Spleen (tissue), 11 donors: ENCODE data around the gene KRTAP10-1. TPM values are rescaled to one million over a fixed set of nuclear protein-coding genes. Genes with fewer than 3 reads are reported as not detected.

Experiments used
- DNase-seq: peaks from one replicate; pipeline ENCODE4 v3.0.0-alpha.2; 2020
- H3K27ac ChIP-seq, 8 donors: fragments of 200-600 bp; sonication (generic) in 7 of 8; 1 replicate in 4 of 8; 2 replicates in 4 of 8; pipeline versions ENCODE4 v1.5.0 to v1.8.0; 2016 to 2021; ENCODE audit warnings: inconsistent platforms in 4 of 8, mild to moderate bottlenecking in 4 of 8, moderate library complexity in 1 of 8
- H3K27me3 ChIP-seq, 7 donors: fragments of 200-600 bp; sonication (generic) in 6 of 7; replicated peaks in 1 of 7; 1 replicate in 4 of 7; 2 replicates in 3 of 7; pipeline versions ENCODE4 v1.5.0 to v1.8.0; 2016 to 2021; ENCODE audit warnings: inconsistent platforms in 3 of 7, mild to moderate bottlenecking in 1 of 7
- H3K36me3 ChIP-seq, 6 donors: fragments of 200-600 bp; sonication (generic) in 5 of 6; 1 replicate in 4 of 6; 2 replicates in 2 of 6; pipeline versions ENCODE4 v1.5.0 to v1.8.0; 2016 to 2021; ENCODE audit warnings: inconsistent platforms in 2 of 6
- H3K4me1 ChIP-seq, 6 donors: fragments of 200-600 bp; sonication (generic) in 5 of 6; 1 replicate in 3 of 6; 2 replicates in 3 of 6; pipeline versions ENCODE4 v1.5.0 to v1.8.0; 2016 to 2021; ENCODE audit warnings: inconsistent platforms in 3 of 6
- H3K4me3 ChIP-seq, 8 donors: fragments of 200-600 bp; sonication (generic) in 7 of 8; 1 replicate in 4 of 8; 2 replicates in 4 of 8; pipeline versions ENCODE4 v1.5.0 to v1.8.0; 2016 to 2021; ENCODE audit warnings: inconsistent platforms in 4 of 8, mild to moderate bottlenecking in 4 of 8, moderate library complexity in 2 of 8
- H3K9me3 ChIP-seq, 8 donors: fragments of 200-600 bp; sonication (generic) in 7 of 8; 1 replicate in 4 of 8; 2 replicates in 4 of 8; pipeline versions ENCODE4 v1.5.0 to v1.8.0; 2016 to 2021; ENCODE audit warnings: inconsistent platforms in 4 of 8
- CTCF ChIP-seq, 11 experiments: fragments of 200-600 bp in 7 of 11; fragments of 450-650 bp in 4 of 11; sonication (generic) in 4 of 11; IDR thresholded peaks in 8 of 11; conservative IDR thresholded peaks in 3 of 11; 1 replicate in 7 of 11; 2 replicates in 4 of 11; pipeline versions ENCODE4 v1.4.0 to v1.8.0; 2016 to 2021; ENCODE audit warnings: antibody characterized with exemption in 11 of 11, inconsistent platforms in 4 of 11, mild to moderate bottlenecking in 1 of 11
- POLR2A ChIP-seq, 3 donors: fragments of 450-650 bp; IDR thresholded peaks; one replicate each; pipeline ENCODE4 v1.5.1; 2017; ENCODE audit warnings: antibody characterized with exemption in 3 of 3, mild to moderate bottlenecking in 1 of 3
- POLR2AphosphoS5 ChIP-seq, 3 donors: sonication (generic); formaldehyde crosslinking; IDR thresholded peaks; one replicate each; pipeline ENCODE4 v1.5.1; 2017; ENCODE audit warnings: antibody characterized with exemption in 3 of 3
- WGBS, 5 donors: extraction: QIAGEN DNeasy Blood & Tissue Kit in 3 of 5; methylation state at CpG; one replicate each; pipeline versions ENCODE4 v1.1.5 to v1.1.7; 2013 to 2018; 5-methylcytosine and 5-hydroxymethylcytosine counted together
- intact Hi-C: fragments of 100-400 bp; cut with DNase I; formaldehyde crosslinking; loops from one replicate; pipeline ENCODE4 v1.15.0; 2023; ENCODE audit warnings: low total_unique reads
- polyA plus RNA-seq, 3 donors: library from polyadenylated mRNA; stranded (reverse); fragments of 200-250 nt; gene quantifications; one replicate each; pipeline ENCODE4 v1.2.1, GENCODE V29; 2013
- total RNA-seq, 7 donors: library from RNA; depleted of rRNA in 3 of 7; stranded (reverse); fragments of >200 nt in 3 of 7; fragmentation: NEBNext Ultra II Directional in 4 of 7; extraction: Animal tissue kit (Norgen Biotek cat#: 25700) in 4 of 7; gene quantifications; one replicate each; pipeline versions ENCODE4 v1.1.0 to v1.2.1, GENCODE V29; 2016 to 2021
- donor health status: healthy with polysubstance abuse.
- donor health status: DM: no; HTN: no; CAD: no; lungs with moderate emphysema.
- donor health status: DM: no; HTN: no; CAD: no.
- donor health status: Bipolar disorder and iron deficiency.
- donor health status: healthy.
- donor health status: DM: no; HTN: no; CAD: no.
- donor health status: DM: yes; HTN: yes; CAD: no.

Gene KRTAP10-1
- total and polyA plus RNA-seq, 10 donors = not detected

- H3K36me3 ChIP-seq = no peaks in the 10 kb centered on the region
- 52 to 74% (median 68%) methylated on average over 13 of the region's 13 CpGs for WGBS, 5 donors
- H3K27me3 ChIP-seq = peaks cover 0 to 43% (median 0%) of the 10 kb centered on the region in 7 donors
- H3K9me3 ChIP-seq = peaks cover 0 to 25% (median 21%) of the 10 kb centered on the region in 8 donors
- peak; percentile 54 for DNase-seq
- TF ChIP-seq POLR2AphosphoS5 (IDR thresholded peaks at IDR 0.05) = peak; percentile 21 to 65 (median 29)
- no peak for TF ChIP-seq POLR2A (IDR thresholded peaks at IDR 0.05)
- no peak overlapping the region for H3K4me3 ChIP-seq
- H3K4me1 ChIP-seq = peaks cover 0 to 17% (median 2%) of the 10 kb centered on the region in 6 donors
- intact Hi-C loops = no loop called here
- peak overlapping the region in 1 of 8 donors; percentile 15 for H3K27ac ChIP-seq
These were observed 45.0 kb downstream of the KRTAP10-1 start for GRCh38 chr21:44494956-44495355.

DNA sequence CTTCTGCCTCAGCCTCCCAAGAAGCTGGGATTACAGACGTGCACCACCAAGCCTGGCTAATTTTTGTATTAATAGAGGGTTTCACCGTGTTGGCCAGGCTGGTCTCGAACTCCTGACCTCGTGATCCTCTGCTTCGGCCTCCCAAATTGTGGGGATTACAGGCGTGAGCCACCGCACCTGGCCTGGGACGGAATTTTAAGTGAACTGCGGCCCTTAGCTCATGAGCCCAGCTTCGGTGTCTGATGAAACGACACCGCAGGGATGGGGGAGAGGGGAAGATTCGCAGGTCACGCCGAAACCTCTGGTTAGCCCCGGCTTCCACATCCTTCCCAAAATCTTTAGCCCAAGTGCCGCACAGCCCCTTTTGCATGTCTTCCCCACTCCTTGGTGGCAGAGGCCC is 45.6 kb downstream of the KRTAP10-1 start:
- no peak overlapping the region for H3K4me3 ChIP-seq
- H3K9me3 ChIP-seq = peaks cover 0 to 25% (median 21%) of the 10 kb centered on the region in 8 donors
- peaks cover 0 to 38% (median 0%) of the 10 kb centered on the region in 7 donors for H3K27me3 ChIP-seq
- TF ChIP-seq CTCF (IDR thresholded peaks at IDR 0.05 in 8 of 11, conservative IDR thresholded peaks at IDR 0.05 in 3 of 11) = no peak
- TF ChIP-seq POLR2AphosphoS5 (IDR thresholded peaks at IDR 0.05) = no peak
- no peak for TF ChIP-seq POLR2A (IDR thresholded peaks at IDR 0.05)
- no peaks in the 10 kb centered on the region for H3K36me3 ChIP-seq
- H3K4me1 ChIP-seq = peaks cover 0 to 17% (median 2%) of the 10 kb centered on the region in 6 donors
- peak overlapping the region in 1 of 8 donors; percentile 15 for H3K27ac ChIP-seq
- WGBS, 5 donors = 91 to 95% (median 93%) methylated on average over 17 of the region's 17 CpGs
- intact Hi-C loops = no loop called here
- DNase-seq = peak; percentile 24

- WGBS, 5 donors = 83 to 93% (median 88%) methylated on average over 9 of the region's 9 CpGs
- intact Hi-C loops = no loop called here
- no peak overlapping the region for H3K27ac ChIP-seq
- peaks cover 0 to 17% (median 0%) of the 10 kb centered on the region in 6 donors for H3K4me1 ChIP-seq
- no peak overlapping the region for H3K4me3 ChIP-seq
- peaks cover 0 to 23% (median 0%) of the 10 kb centered on the region in 7 donors for H3K27me3 ChIP-seq
- TF ChIP-seq CTCF (IDR thresholded peaks at IDR 0.05 in 8 of 11, conservative IDR thresholded peaks at IDR 0.05 in 3 of 11) = no peak
- no peak for TF ChIP-seq POLR2AphosphoS5 (IDR thresholded peaks at IDR 0.05)
- TF ChIP-seq POLR2A (IDR thresholded peaks at IDR 0.05) = no peak
- no peak for DNase-seq
- H3K36me3 ChIP-seq = no peaks in the 10 kb centered on the region
- peaks cover 0 to 33% (median 26%) of the 10 kb centered on the region in 8 donors for H3K9me3 ChIP-seq
These were observed 47.2 kb downstream of the KRTAP10-1 start for GRCh38 chr21:44492567-44493385.

GRCh38 chr21:44490816-44491215 is 49.2 kb downstream of the KRTAP10-1 start:
- H3K27me3 ChIP-seq = peaks cover 0 to 12% (median 0%) of the 10 kb centered on the region in 7 donors
- no peaks in the 10 kb centered on the region for H3K36me3 ChIP-seq
- intact Hi-C loops = no loop called here
- no peak overlapping the region for H3K27ac ChIP-seq
- no peak overlapping the region for H3K4me3 ChIP-seq
- TF ChIP-seq CTCF (IDR thresholded peaks at IDR 0.05 in 8 of 11, conservative IDR thresholded peaks at IDR 0.05 in 3 of 11) = no peak
- TF ChIP-seq POLR2AphosphoS5 (IDR thresholded peaks at IDR 0.05) = no peak
- no peak for TF ChIP-seq POLR2A (IDR thresholded peaks at IDR 0.05)
- peaks cover 0 to 34% (median 26%) of the 10 kb centered on the region in 8 donors for H3K9me3 ChIP-seq
- DNase-seq = peak; percentile 28
- peaks cover 0 to 10% (median 0%) of the 10 kb centered on the region in 6 donors for H3K4me1 ChIP-seq
- WGBS, 5 donors = 86 to 94% (median 90%) methylated on average over 9 of the region's 9 CpGs
